Adrenal gland (tissue), 5 donors: ENCODE measurements around the gene ZBTB45.

Experiments used
- POLR2A ChIP-seq, 2 donors: fragments of 450-650 bp; IDR thresholded peaks; one replicate each; pipeline ENCODE4 v1.6.1; 2017; ENCODE audit warnings: antibody characterized with exemption in 2 of 2, mild to moderate bottlenecking in 2 of 2, moderate library complexity in 1 of 2
- TF ChIP-seq, protein P1 (sequence below), 6 experiments: fragments of 450-650 bp in 4 of 6; fragments of 200-600 bp in 2 of 6; sonication (generic) in 1 of 6; IDR thresholded peaks; 1 replicate in 5 of 6; 2 replicates in 1 of 6; pipeline versions ENCODE4 v1.5.1 to v1.8.0; 2016 to 2021; ENCODE audit warnings: antibody characterized with exemption in 6 of 6, mild to moderate bottlenecking in 2 of 6, moderate library complexity in 1 of 6
- donor health status: DM: no; HTN: no; CAD: no.

DNA sequence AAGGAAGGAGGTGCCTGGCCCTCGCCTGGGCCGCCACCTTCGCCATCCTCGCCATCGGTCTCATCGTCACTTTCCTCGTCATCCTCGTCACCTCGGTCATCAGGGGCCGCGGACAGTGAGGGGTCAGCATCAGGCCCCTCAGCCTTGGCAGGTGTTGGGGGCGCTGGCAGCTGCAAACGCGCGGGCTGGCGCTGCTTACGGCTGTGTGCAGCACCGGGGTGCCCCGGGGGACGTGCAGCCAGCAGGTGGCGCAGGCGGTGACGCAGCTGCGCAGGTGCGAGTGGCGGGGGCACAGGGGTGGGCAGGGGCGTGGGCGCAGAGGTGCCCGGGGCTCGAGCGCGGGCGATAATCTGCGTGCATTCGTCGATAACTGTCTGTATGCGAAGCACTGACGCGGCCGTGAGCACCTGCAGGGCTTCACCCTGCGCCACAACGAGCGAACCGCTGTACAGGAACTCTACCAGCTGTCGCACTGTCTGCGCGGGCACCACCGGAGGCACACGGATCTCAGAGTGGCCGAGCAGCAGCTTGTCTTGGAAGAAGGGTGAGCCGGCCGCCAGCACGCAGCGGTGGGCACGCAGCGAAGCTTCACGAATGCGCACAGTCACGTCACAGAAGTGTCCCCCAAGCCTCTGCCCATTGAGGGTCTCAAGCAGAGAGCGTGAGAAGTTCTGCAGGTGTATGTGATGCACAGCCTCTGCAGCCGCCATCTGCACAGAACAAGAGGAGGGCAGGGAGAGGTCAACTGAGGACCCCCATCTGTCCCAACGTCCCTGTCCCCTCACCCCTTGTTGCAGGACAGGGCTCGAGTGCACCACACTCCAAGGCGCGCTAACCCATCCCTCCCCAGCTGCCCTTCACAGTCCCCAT, 2.4 kb downstream of the ZBTB45 start:
- TF ChIP-seq, protein P1, sequence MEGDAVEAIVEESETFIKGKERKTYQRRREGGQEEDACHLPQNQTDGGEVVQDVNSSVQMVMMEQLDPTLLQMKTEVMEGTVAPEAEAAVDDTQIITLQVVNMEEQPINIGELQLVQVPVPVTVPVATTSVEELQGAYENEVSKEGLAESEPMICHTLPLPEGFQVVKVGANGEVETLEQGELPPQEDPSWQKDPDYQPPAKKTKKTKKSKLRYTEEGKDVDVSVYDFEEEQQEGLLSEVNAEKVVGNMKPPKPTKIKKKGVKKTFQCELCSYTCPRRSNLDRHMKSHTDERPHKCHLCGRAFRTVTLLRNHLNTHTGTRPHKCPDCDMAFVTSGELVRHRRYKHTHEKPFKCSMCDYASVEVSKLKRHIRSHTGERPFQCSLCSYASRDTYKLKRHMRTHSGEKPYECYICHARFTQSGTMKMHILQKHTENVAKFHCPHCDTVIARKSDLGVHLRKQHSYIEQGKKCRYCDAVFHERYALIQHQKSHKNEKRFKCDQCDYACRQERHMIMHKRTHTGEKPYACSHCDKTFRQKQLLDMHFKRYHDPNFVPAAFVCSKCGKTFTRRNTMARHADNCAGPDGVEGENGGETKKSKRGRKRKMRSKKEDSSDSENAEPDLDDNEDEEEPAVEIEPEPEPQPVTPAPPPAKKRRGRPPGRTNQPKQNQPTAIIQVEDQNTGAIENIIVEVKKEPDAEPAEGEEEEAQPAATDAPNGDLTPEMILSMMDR (IDR thresholded peaks at IDR 0.05): no peak
- no peak for TF ChIP-seq POLR2A (IDR thresholded peaks at IDR 0.05)
